GM12878 (cell line): ENCODE measurements around the gene CHAF1A. TPM values are rescaled to one million over a fixed set of nuclear protein-coding genes. Genes with fewer than 3 reads are reported as not detected.

Experiments
- ATAC-seq: fragments of 200-7000 bp; cut with Tn5 transposase; 3 replicates; pipeline ENCODE4 v1.9.1; 2020; ENCODE audit warnings: mild to moderate bottlenecking, moderate library complexity
- BruUV-seq: library from RNA; stranded (reverse); fragments of 400-500 nt; replicated peaks from 2 replicates; lab custom pipeline; 2021; lab: Mats Ljungman, UMichigan
- CTCF ChIA-PET: fragments of 300-600 bp; sonication (Branson Sonifier 250); formaldehyde crosslinking; extraction: SDS; loops from one replicate; lab custom pipeline; 2021; ENCODE audit warnings: inconsistent platforms; lab: Yijun Ruan, JAX
- POLR2A ChIA-PET: fragments of 350-600 bp; formaldehyde crosslinking; extraction: SDS; loops from one replicate; lab custom pipeline; 2021; ENCODE audit warnings: inconsistent platforms; lab: Charles Lee
- RAD21 ChIA-PET: fragments of 300-600 bp; sonication (Branson Sonifier 250); formaldehyde crosslinking; loops from one replicate; lab custom pipeline; 2023; ENCODE audit warnings: antibody characterized with exemption; ENCODE audit not compliant: unreplicated experiment; lab: Charles Lee
- SMC1A ChIA-PET: fragments of 300-600 bp; sonication (Branson Sonifier 250); formaldehyde crosslinking; loops from one replicate; lab custom pipeline; 2023; ENCODE audit not compliant: unreplicated experiment, uncharacterized antibody; lab: Charles Lee
- DNase-seq: peaks from one replicate; pipeline ENCODE4 v3.0.0-alpha.2; 2011; ENCODE audit warnings: low read depth, low spot score
- FAIRE-seq: peaks from 3 replicates; lab custom pipeline; 2011; peaks lifted over from hg19 to GRCh38; lab: Jason Lieb, UNC
- H2AFZ ChIP-seq: 2 replicates; pipeline ENCODE4 v1.6.0; 2011; ENCODE audit warnings: low read depth, low read length, control low read depth; ENCODE audit not compliant: control insufficient read depth
- H3K27ac ChIP-seq: 2 replicates; pipeline ENCODE4 v1.5.1; 2011; ENCODE audit warnings: control low read depth; ENCODE audit not compliant: control insufficient read depth, insufficient read depth
- H3K27me3 ChIP-seq, 2 experiments: replicated peaks in 1 of 2; 2 replicates each; pipeline versions ENCODE4 v1.6.0 to v1.6.1; 2011; ENCODE audit warnings: low read length in 1 of 2; ENCODE audit not compliant: control insufficient read depth in 2 of 2, insufficient read depth in 2 of 2
- H3K36me3 ChIP-seq, 2 experiments: 2 replicates each; pipeline ENCODE4 v1.5.1; 2011; ENCODE audit warnings: low read length in 1 of 2; ENCODE audit not compliant: control insufficient read depth in 2 of 2, insufficient read depth in 2 of 2
- H3K4me1 ChIP-seq: 2 replicates; pipeline ENCODE4 v1.6.1; 2011; ENCODE audit warnings: mild to moderate bottlenecking, low read length, moderate library complexity, mixed read lengths; ENCODE audit not compliant: control insufficient read depth, insufficient read depth
- H3K4me2 ChIP-seq: 2 replicates; pipeline ENCODE4 v1.6.0; 2011; ENCODE audit warnings: control low read depth; ENCODE audit not compliant: control insufficient read depth, insufficient read depth
- H3K4me3 ChIP-seq: fragments of 200-600 bp; sonication (generic); 2 replicates; pipeline ENCODE4 v1.5.1; 2016
- H3K79me2 ChIP-seq: 2 replicates; pipeline ENCODE4 v1.6.0; 2011; ENCODE audit warnings: low read length; ENCODE audit not compliant: control insufficient read depth, insufficient read depth
- H3K9ac ChIP-seq: 2 replicates; pipeline ENCODE4 v1.8.0; 2011; ENCODE audit warnings: low read length, control low read depth, mixed read lengths; ENCODE audit not compliant: control insufficient read depth, insufficient read depth
- H3K9me3 ChIP-seq: replicated peaks from 3 replicates; pipeline ENCODE4 v1.5.1; 2011; ENCODE audit warnings: mild to moderate bottlenecking, low read length; ENCODE audit not compliant: control insufficient read depth, insufficient read depth
- H4K20me1 ChIP-seq: 2 replicates; pipeline ENCODE4 v1.6.0; 2011; ENCODE audit not compliant: control insufficient read depth, insufficient read depth
- CHD1 ChIP-seq: IDR thresholded peaks from 2 replicates; pipeline ENCODE4 v1.6.1; 2012; ENCODE audit warnings: low read depth, low read length, improper control_type of control experiment
- CHD2 ChIP-seq: IDR thresholded peaks from 2 replicates; pipeline ENCODE4 v1.6.1; 2011; ENCODE audit warnings: low read depth, low read length, improper control_type of control experiment, borderline replicate concordance
- POLR2A ChIP-seq: IDR thresholded peaks from 2 replicates; pipeline ENCODE4 v1.6.1; 2011; ENCODE audit warnings: low read depth, mild to moderate bottlenecking, low read length
- WGBS: methylation state at CpG from one replicate; pipeline ENCODE4 v1.1.6; 2016; ENCODE audit warnings: low lambda C conversion rate; ENCODE audit not compliant: insufficient replicate concordance, insufficient coverage; ENCODE audit errors: missing lambda C conversion rate; 5-methylcytosine and 5-hydroxymethylcytosine counted together
- in situ Hi-C: fragments of 300-500 bp; cut with MboI; formaldehyde crosslinking; loops from 9 replicates; pipeline ENCODE4 v1.14.3; 2018; ENCODE audit warnings: mixed read lengths
- intact Hi-C: fragments of 100-400 bp; cut with micrococcal nuclease; formaldehyde crosslinking; loops from one replicate; pipeline ENCODE4 v1.14.2; 2022; ENCODE audit not compliant: unreplicated experiment
- polyA plus RNA-seq, 11 experiments: library from polyadenylated mRNA; depleted of rRNA in 4 of 11; unstranded in 6 of 11; stranded (reverse) in 5 of 11; fragments of >200 nt; fragmentation: Nextera tagmentation in 4 of 11; fragmentation: Illumina TruSeq in 1 of 11; extraction: Ambion mirVana in 4 of 11; extraction: Trizol in 1 of 11; gene quantifications; 1 replicate in 1 of 11; 2 replicates in 10 of 11; pipeline versions ENCODE4 v1.2.1 to v1.2.3, GENCODE V29; 2011 to 2016; ENCODE audit warnings: inconsistent platforms in 2 of 11, missing spikeins in 2 of 11, low read depth in 1 of 11
- total RNA-seq, 4 experiments: library from RNA; depleted of rRNA in 3 of 4; stranded (reverse); fragments of >200 nt in 3 of 4; fragmentation: Illumina TruSeq in 1 of 4; extraction: Trizol in 1 of 4; gene quantifications; 2 replicates each; pipeline versions ENCODE4 v1.2.1 to v1.2.3, GENCODE V29; 2013 to 2021
- TF ChIP-seq, protein P1 (sequence below), 3 experiments: IDR thresholded peaks in 2 of 3; conservative IDR thresholded peaks in 1 of 3; 2 replicates each; pipeline ENCODE4 v1.5.1; 2011; ENCODE audit warnings: low read depth in 3 of 3, low read length in 3 of 3, mild to moderate bottlenecking in 3 of 3, control low read depth in 2 of 3, moderate library complexity in 2 of 3, inconsistent platforms in 1 of 3, mixed read lengths in 1 of 3; ENCODE audit not compliant: control insufficient read depth in 2 of 3, insufficient read depth in 1 of 3; ENCODE audit errors: extremely low read depth in 1 of 3
- TF ChIP-seq, protein P2 (sequence below): fragments of 450-650 bp; IDR thresholded peaks from 2 replicates; pipeline ENCODE4 v1.6.1; 2016; ENCODE audit warnings: mild to moderate bottlenecking

CHAF1A gene
- total and polyA plus RNA-seq, 10 of the 15 experiments (the other 5 are each of a cell fraction or from before 2014, with no cell fraction given): 1.3 to 69.1 (median 34.2) TPM

DNA sequence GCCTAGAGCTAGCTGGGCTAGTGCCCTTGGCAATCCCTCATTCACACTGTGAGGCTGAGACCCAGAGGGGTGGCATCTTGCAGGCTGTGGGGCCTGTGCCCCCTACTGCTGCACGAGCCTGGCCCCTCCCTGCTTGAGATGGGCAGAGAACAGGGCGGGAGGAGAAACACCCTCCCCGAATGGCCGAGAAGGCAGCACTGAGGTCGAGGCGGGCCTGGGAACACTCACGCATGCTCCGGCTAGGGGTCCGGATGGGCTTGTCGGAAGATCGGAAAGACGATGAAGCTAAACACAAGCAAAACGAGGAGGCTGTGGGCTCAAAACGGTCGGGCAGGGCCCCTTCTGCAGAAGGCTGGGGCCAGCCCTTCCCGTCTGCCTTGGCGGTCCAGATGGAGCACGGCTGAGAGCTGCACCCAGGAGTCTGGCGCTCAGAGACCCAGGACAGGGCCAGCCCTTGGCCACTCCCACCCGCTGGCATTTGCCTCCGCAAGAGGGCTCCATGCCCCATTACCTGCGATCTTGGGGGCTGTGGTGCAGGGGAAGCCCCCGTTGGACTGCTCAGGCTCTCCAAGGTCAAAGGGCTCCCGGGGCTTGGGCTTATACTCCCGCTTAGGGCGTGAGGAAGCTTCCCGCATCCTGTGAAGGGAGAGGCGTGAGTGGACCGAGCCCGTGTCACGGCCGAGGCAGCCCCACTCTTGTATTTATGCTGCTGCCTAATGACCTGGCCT is 40.2 kb upstream of the CHAF1A start:
- intact Hi-C loops (no loop called here), in situ Hi-C loops (no loop called here)
- WGBS: 88% methylated on average over 32 of the region's 32 CpGs
- Histone ChIP-seq H3K79me2 (no peaks in the 10 kb centered on the region), H3K4me2 (no peak overlapping the region), H3K9ac (no peak overlapping the region), H3K27me3 (no peaks in the 10 kb centered on the region), H3K27ac (no peak overlapping the region), H4K20me1 (no peaks in the 10 kb centered on the region), H3K9me3 (no peaks in the 10 kb centered on the region), H3K4me1 (no peaks in the 10 kb centered on the region), H3K4me3 (no peak overlapping the region), H2AFZ (no peak overlapping the region), H3K36me3 (peaks cover 22 to 56% of the 10 kb centered on the region in 2 experiments; a peak in 3 of 4 replicates)
- CTCF ChIA-PET: interaction anchor here (1.3 kb wide), 1 partner anchor 19 kb away, joined by 3 read pairs; no protein-coding TSS in a partner anchor
- RAD21 ChIA-PET: no interaction called here
- DNase-seq: no peak
- BruUV-seq: no TSS peak
- ATAC-seq: no peak
- peak; percentile 3; the same call in 1 of the 2 replicates for TF ChIP-seq POLR2A
- TF ChIP-seq CHD1: no peak
- no peak for TF ChIP-seq CHD2
- POLR2A ChIA-PET: interaction anchor here (1.1 kb wide), 1 partner anchor 19 kb away, joined by 4 read pairs; the partner anchor contains the start of gene MPND
- SMC1A ChIA-PET: no interaction called here
- no peak for FAIRE-seq

DNA sequence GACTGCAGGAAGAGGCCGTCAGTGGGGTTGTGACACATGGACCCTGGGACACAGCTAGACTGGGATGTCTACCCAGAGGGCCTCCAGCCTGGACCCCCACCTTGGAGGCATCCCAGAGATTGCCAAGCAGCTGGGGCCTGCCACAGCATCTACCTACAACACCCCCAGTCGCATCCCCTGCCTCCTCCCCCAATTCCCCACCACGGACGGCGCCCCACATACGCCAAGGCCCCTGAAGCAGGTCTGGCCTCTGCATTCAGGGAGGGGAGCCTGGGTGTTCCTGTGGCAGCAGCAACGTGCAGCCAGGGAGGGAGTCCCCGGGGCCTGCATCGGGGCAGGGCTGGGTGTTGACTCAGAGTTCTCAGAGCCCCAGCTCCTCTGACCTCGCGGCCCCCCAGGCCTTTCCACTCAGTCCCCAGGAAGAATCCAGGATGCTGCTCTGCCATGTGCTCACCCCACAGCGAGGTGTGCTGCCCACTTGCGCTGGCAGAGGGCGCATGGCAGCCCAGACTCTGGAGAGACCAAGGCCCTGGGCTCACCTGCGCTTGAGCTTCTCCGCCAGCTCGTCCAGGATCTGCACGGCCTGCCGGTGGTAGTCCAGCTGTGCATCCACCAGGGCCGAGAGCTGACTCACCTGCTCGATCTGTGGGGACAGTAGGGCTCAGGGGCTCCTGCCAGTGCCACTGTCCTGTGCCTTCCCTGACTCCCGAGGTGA is 39.5 kb upstream of the CHAF1A start:
- FAIRE-seq (no peak), ATAC-seq (peak; percentile 31; the same call in 2 of the 3 replicates), DNase-seq (no peak)
- no peak overlapping the region for H3K27ac ChIP-seq
- H3K27me3 ChIP-seq: no peaks in the 10 kb centered on the region
- CTCF ChIA-PET: interaction anchor here (0.6 to 1.3 kb wide), 2 partner anchors 20 to 92 kb away, joined by 3 read pairs; no protein-coding TSS in a partner anchor
- no peak overlapping the region for H3K9ac ChIP-seq
- H3K4me1 ChIP-seq: peaks cover under 1% of the 10 kb centered on the region
- H3K9me3 ChIP-seq: no peaks in the 10 kb centered on the region
- H3K79me2 ChIP-seq: peaks cover 4% of the 10 kb centered on the region
- no peak overlapping the region for H2AFZ ChIP-seq
- intact Hi-C loops (no loop called here), in situ Hi-C loops (no loop called here)
- POLR2A ChIA-PET: interaction anchor here (1.1 kb wide), 1 partner anchor 20 kb away, joined by 4 read pairs; the partner anchor contains the start of gene MPND
- H4K20me1 ChIP-seq: no peaks in the 10 kb centered on the region
- WGBS: 71% methylated on average over 22 of the region's 22 CpGs
- no peak overlapping the region for H3K4me3 ChIP-seq
- BruUV-seq: no TSS peak
- SMC1A ChIA-PET: no interaction called here
- peaks cover 22 to 61% of the 10 kb centered on the region in 2 experiments; a peak in 3 of 4 replicates for H3K36me3 ChIP-seq
- TF ChIP-seq, protein P1, sequence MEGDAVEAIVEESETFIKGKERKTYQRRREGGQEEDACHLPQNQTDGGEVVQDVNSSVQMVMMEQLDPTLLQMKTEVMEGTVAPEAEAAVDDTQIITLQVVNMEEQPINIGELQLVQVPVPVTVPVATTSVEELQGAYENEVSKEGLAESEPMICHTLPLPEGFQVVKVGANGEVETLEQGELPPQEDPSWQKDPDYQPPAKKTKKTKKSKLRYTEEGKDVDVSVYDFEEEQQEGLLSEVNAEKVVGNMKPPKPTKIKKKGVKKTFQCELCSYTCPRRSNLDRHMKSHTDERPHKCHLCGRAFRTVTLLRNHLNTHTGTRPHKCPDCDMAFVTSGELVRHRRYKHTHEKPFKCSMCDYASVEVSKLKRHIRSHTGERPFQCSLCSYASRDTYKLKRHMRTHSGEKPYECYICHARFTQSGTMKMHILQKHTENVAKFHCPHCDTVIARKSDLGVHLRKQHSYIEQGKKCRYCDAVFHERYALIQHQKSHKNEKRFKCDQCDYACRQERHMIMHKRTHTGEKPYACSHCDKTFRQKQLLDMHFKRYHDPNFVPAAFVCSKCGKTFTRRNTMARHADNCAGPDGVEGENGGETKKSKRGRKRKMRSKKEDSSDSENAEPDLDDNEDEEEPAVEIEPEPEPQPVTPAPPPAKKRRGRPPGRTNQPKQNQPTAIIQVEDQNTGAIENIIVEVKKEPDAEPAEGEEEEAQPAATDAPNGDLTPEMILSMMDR (IDR thresholded peaks at IDR 0.05 in 2 of 3, conservative IDR thresholded peaks at IDR 0.05 in 1 of 3; ENCODE audit: control insufficient read depth in 2 of 3, extremely low read depth in 1 of 3, insufficient read depth in 1 of 3, low read depth in 3 of 3, low read length in 3 of 3): peak; percentile 15 to 34 (median 24); a peak in 3 of 6 replicates
- TF ChIP-seq, protein P2, sequence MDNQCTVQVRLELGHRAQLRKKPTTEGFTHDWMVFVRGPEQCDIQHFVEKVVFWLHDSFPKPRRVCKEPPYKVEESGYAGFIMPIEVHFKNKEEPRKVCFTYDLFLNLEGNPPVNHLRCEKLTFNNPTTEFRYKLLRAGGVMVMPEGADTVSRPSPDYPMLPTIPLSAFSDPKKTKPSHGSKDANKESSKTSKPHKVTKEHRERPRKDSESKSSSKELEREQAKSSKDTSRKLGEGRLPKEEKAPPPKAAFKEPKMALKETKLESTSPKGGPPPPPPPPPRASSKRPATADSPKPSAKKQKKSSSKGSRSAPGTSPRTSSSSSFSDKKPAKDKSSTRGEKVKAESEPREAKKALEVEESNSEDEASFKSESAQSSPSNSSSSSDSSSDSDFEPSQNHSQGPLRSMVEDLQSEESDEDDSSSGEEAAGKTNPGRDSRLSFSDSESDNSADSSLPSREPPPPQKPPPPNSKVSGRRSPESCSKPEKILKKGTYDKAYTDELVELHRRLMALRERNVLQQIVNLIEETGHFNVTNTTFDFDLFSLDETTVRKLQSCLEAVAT: no peak
- RAD21 ChIA-PET: no interaction called here
- H3K4me2 ChIP-seq: no peak overlapping the region
